Neural crest cell (in vitro differentiated cells): Measurements from ENCODE around the gene CRYBB1. TPM values are rescaled to one million over a fixed set of nuclear protein-coding genes. Genes with fewer than 3 reads are reported as not detected.

Experiments used
- DNase-seq: peaks from one replicate; pipeline ENCODE4 v3.0.0; 2021; ENCODE audit warnings: low read depth, mixed read lengths, low spot score
- H3K27ac Mint-ChIP-seq: one replicate; pipeline ENCODE4 v1.8.0; 2021; ENCODE audit warnings: mild to moderate bottlenecking, mixed read lengths; ENCODE audit not compliant: unreplicated experiment
- H3K27me3 Mint-ChIP-seq: 2 replicates; pipeline ENCODE4 v1.8.0; 2021; ENCODE audit warnings: low read depth, mild to moderate bottlenecking, mixed read lengths
- H3K36me3 Mint-ChIP-seq: 2 replicates; pipeline ENCODE4 v1.8.0; 2021; ENCODE audit warnings: low read depth, mild to moderate bottlenecking, mixed read lengths
- H3K4me1 Mint-ChIP-seq: 2 replicates; pipeline ENCODE4 v1.8.0; 2021; ENCODE audit warnings: mixed read lengths
- H3K4me3 Mint-ChIP-seq: one replicate; pipeline ENCODE4 v1.8.0; 2021; ENCODE audit warnings: mild to moderate bottlenecking, mixed read lengths
- H3K9me3 Mint-ChIP-seq: 2 replicates; pipeline ENCODE4 v1.8.0; 2021; ENCODE audit warnings: mixed read lengths
- CTCF ChIP-seq: fragments of 200-600 bp; sonication (generic); conservative IDR thresholded peaks from 2 replicates; pipeline ENCODE4 v1.5.0; 2021; ENCODE audit warnings: antibody characterized with exemption, mild to moderate bottlenecking
- total RNA-seq: library from RNA; stranded (reverse); gene quantifications from 2 replicates; pipeline ENCODE4 v1.2.1, GENCODE V29; 2021

CRYBB1 gene
- total RNA-seq, 1 donor from 2014 or later = not detected

DNA sequence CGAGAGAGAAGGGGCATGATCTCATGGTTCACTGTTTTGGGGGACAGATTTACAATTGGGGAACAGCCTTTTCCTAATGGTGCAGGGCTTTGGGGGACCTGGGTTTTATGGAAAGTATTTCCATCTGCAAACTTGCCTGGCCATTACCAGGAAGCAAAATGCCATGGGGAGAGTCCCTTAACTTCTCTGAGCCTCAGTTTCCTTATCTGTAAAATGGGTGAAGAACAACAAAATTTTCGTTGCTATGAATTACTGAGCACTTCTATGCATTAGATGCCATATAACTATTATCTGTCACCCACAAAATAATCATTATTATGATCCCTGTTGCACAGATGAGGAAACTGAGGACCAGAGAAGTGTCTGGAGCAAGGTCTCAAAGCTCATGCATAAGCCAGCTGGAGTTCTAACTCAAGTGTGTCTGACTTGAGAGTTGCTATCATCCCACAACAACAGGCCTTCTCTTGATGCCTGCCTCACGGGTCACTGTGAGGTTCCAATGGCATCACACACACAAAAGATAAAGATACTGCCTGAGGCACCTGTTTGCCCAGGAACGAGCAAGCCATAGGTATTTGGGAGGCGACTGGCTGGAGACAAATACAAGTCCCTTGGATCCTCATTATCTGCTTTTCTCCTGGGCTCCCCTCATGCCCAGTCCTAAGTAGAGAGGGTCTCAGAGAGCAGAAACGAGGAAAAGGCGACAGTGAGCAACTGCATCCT is 43.7 kb downstream of the CRYBB1 start:
- Mint-ChIP-seq H3K27me3 (peaks cover 4% of the 10 kb centered on the region), H3K9me3 (no peaks in the 10 kb centered on the region), H3K4me1 (peaks cover 26% of the 10 kb centered on the region), H3K36me3 (no peaks in the 10 kb centered on the region), H3K4me3 (no peak overlapping the region), H3K27ac (no peak overlapping the region)
- no peak for TF ChIP-seq CTCF
- DNase-seq = no peak

DNA sequence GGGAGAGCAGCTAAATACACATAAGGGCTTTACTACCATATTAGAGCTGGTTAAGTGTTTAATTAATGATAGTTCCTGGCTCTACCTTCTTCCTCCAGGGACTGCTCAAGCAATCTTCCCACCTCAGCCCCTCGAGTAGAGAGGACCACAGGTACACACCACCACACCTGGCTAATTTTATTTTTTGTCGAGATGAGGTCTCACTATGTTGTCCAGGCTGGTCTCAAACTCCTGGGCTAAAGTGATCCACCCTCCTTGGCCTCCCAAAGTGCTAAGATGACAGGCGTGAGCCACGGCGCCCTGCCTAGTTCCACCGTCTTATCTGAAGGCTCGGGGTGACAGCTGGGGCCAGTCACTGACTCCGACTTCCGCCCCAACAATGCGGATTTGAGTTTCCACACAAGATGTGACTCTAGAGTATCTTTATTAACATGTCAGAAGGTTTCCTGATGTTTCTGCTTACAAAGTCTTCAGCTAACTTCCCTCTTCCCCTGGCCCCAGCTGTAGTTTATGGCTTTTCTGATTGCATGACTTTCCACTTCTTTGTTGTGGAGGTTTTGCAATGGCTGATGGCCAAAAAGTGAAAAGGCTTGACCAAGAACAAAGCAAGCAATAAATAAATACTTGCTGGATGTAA is 44.7 kb downstream of the CRYBB1 start:
- TF ChIP-seq CTCF = no peak
- H3K36me3 Mint-ChIP-seq = no peaks in the 10 kb centered on the region
- no peak for DNase-seq
- peaks cover 4% of the 10 kb centered on the region for H3K27me3 Mint-ChIP-seq
- no peak overlapping the region for H3K4me3 Mint-ChIP-seq
- peaks cover 34% of the 10 kb centered on the region for H3K4me1 Mint-ChIP-seq
- H3K27ac Mint-ChIP-seq = peak overlapping the region; percentile 64
- no peaks in the 10 kb centered on the region for H3K9me3 Mint-ChIP-seq

- TF ChIP-seq CTCF = no peak
- no peak for DNase-seq
- peak overlapping the region; percentile 39 for H3K27ac Mint-ChIP-seq
- H3K27me3 Mint-ChIP-seq = peaks cover 4% of the 10 kb centered on the region
- H3K9me3 Mint-ChIP-seq = no peaks in the 10 kb centered on the region
- H3K4me3 Mint-ChIP-seq = no peak overlapping the region
- peaks cover 39% of the 10 kb centered on the region for H3K4me1 Mint-ChIP-seq
- H3K36me3 Mint-ChIP-seq = no peaks in the 10 kb centered on the region
Measured at GRCh38 chr22:26570864-26571525, 46.8 kb downstream of the CRYBB1 start.

DNA sequence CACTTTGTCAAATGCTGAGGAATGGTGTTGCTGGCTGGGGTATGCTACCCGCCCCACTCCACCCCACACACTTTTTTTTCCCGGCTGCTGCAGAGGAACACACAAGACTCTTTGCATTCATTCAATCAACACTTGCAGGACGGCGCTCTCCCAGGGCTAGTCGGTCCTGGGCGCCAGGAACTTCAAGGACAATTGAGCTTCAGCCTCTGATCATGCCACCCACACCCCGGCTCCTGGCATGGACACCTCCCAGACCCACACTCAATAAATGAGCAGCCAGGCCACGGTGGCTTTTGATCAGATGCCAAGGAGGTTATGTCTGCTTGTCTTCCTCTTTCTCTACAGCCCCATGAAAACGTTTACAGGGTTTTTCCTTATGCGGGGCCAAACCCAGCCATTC is 47.7 kb downstream of the CRYBB1 start:
- peaks cover 39% of the 10 kb centered on the region for H3K4me1 Mint-ChIP-seq
- H3K36me3 Mint-ChIP-seq = no peaks in the 10 kb centered on the region
- no peak overlapping the region for H3K4me3 Mint-ChIP-seq
- no peak for DNase-seq
- no peaks in the 10 kb centered on the region for H3K9me3 Mint-ChIP-seq
- no peak for TF ChIP-seq CTCF
- peak overlapping the region; percentile 58 for H3K27ac Mint-ChIP-seq
- H3K27me3 Mint-ChIP-seq = peaks cover 3% of the 10 kb centered on the region

DNA sequence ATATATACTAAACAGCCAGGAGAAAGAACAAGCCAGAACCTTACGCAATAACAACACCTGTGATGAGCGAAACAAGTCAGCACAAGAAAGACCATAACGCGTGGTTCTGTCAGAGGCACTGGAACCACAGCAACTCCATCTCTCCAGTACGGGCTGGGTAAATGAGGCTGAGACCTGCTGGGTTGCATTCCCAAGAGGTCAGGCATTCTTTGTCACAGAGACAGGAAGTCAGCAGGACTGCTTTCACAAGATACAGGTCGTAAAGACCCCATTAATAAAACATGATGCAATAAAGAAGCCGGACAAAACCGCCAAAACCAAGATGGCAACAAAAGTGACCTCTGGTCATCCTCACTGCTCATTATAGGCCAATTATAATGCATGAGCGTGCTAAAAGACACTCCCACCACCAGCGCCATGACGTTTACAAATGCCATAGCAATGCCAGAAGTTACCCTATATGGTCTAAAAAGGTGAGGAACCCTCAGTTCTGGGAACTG is 49.6 kb downstream of the CRYBB1 start:
- peak overlapping the region; percentile 70 for H3K4me3 Mint-ChIP-seq
- no peaks in the 10 kb centered on the region for H3K36me3 Mint-ChIP-seq
- H3K27ac Mint-ChIP-seq = peak overlapping the region; percentile 73
- H3K27me3 Mint-ChIP-seq = peaks cover 3% of the 10 kb centered on the region
- no peaks in the 10 kb centered on the region for H3K9me3 Mint-ChIP-seq
- no peak for TF ChIP-seq CTCF
- peak; percentile 15 for DNase-seq
- H3K4me1 Mint-ChIP-seq = peaks cover 39% of the 10 kb centered on the region
